GM23338 (cell line): ENCODE data around the gene LRIT3. TPM values are rescaled to one million over a fixed set of nuclear protein-coding genes. Genes with fewer than 3 reads are reported as not detected.

Experiments used
- ATAC-seq: fragments of 200-7000 bp; cut with Tn5 transposase; 3 replicates; pipeline ENCODE4 v1.9.1; 2020
- DNase-seq: peaks from one replicate; pipeline ENCODE4 v3.0.0-alpha.2; 2015; ENCODE audit warnings: low spot score
- H2AFZ ChIP-seq: fragments of 200-600 bp; sonication (generic); 2 replicates; pipeline ENCODE4 v1.8.0; 2016; ENCODE audit warnings: antibody characterized with exemption, mild to moderate bottlenecking, moderate library complexity
- H3F3A ChIP-seq: fragments of 200-600 bp; sonication (generic); replicated peaks from 2 replicates; pipeline ENCODE4 v1.8.0; 2017; ENCODE audit warnings: antibody characterized with exemption, mixed run types, low read depth
- H3K27ac ChIP-seq: fragments of 200-600 bp; sonication (generic); 2 replicates; pipeline ENCODE4 v1.6.1; 2016; ENCODE audit warnings: low read depth
- H3K27me3 ChIP-seq: fragments of 200-600 bp; sonication (generic); 2 replicates; pipeline ENCODE4 v1.8.0; 2016; ENCODE audit warnings: mild to moderate bottlenecking, mixed run types, moderate library complexity; ENCODE audit not compliant: insufficient read depth
- H3K36me3 ChIP-seq: fragments of 200-600 bp; sonication (generic); 2 replicates; pipeline ENCODE4 v1.8.0; 2016; ENCODE audit warnings: mild to moderate bottlenecking; ENCODE audit not compliant: insufficient read depth
- H3K4me1 ChIP-seq: fragments of 200-600 bp; sonication (generic); 2 replicates; pipeline ENCODE4 v1.8.0; 2016; ENCODE audit warnings: mild to moderate bottlenecking, moderate library complexity; ENCODE audit not compliant: insufficient read depth
- H3K4me2 ChIP-seq: fragments of 200-600 bp; sonication (generic); 2 replicates; pipeline ENCODE4 v1.7.1; 2017; ENCODE audit warnings: mixed run types
- H3K4me3 ChIP-seq: fragments of 200-600 bp; sonication (generic); 2 replicates; pipeline ENCODE4 v1.6.1; 2016; ENCODE audit warnings: mixed run types
- H3K79me2 ChIP-seq: fragments of 200-600 bp; sonication (generic); replicated peaks from 2 replicates; pipeline ENCODE4 v1.8.0; 2017; ENCODE audit warnings: mild to moderate bottlenecking; ENCODE audit not compliant: insufficient read depth
- H3K9me2 ChIP-seq: fragments of 200-600 bp; sonication (generic); 2 replicates; pipeline ENCODE4 v1.8.0; 2017; ENCODE audit not compliant: insufficient read depth
- H4K20me1 ChIP-seq: fragments of 200-600 bp; sonication (generic); replicated peaks from 2 replicates; pipeline ENCODE4 v1.8.0; 2017; ENCODE audit warnings: mild to moderate bottlenecking; ENCODE audit not compliant: insufficient read depth
- H3K27ac Mint-ChIP-seq: 2 replicates; pipeline ENCODE4 v1.8.0; 2020; ENCODE audit warnings: inconsistent platforms, mild to moderate bottlenecking, moderate library complexity, mixed read lengths
- H3K27me3 Mint-ChIP-seq: 3 replicates; pipeline ENCODE4 v1.8.0; 2022; ENCODE audit warnings: low read depth, mild to moderate bottlenecking, moderate library complexity, mixed read lengths, inconsistent platforms; ENCODE audit not compliant: insufficient read depth, poor library complexity
- H3K36me3 Mint-ChIP-seq: 3 replicates; pipeline ENCODE4 v1.8.0; 2021; ENCODE audit warnings: low read depth, mild to moderate bottlenecking, inconsistent platforms, moderate library complexity, mixed read lengths
- H3K4me1 Mint-ChIP-seq: 3 replicates; pipeline ENCODE4 v1.8.0; 2020; ENCODE audit warnings: mild to moderate bottlenecking, inconsistent platforms, mixed read lengths
- H3K4me3 Mint-ChIP-seq: 3 replicates; pipeline ENCODE4 v1.8.0; 2021; ENCODE audit warnings: moderate library complexity, mild to moderate bottlenecking, inconsistent platforms, mixed read lengths
- H3K9me3 Mint-ChIP-seq: 3 replicates; pipeline ENCODE4 v1.8.0; 2020; ENCODE audit warnings: moderate library complexity, mild to moderate bottlenecking, inconsistent platforms, mixed read lengths
- CREB1 ChIP-seq: fragments of 250-450 bp; sonication (Bioruptor Pico); IDR thresholded peaks from 2 replicates; pipeline ENCODE4 v1.5.0; 2020; ENCODE audit warnings: low read depth, mild to moderate bottlenecking, moderate library complexity
- EZH2 ChIP-seq: fragments of 200-600 bp; sonication (generic); IDR thresholded peaks from one replicate; pipeline ENCODE4 v1.8.0; 2017; ENCODE audit warnings: antibody characterized with exemption, mild to moderate bottlenecking, low read depth; ENCODE audit not compliant: unreplicated experiment
- EZH2phosphoT487 ChIP-seq: fragments of 200-600 bp; sonication (generic); IDR thresholded peaks from one replicate; pipeline ENCODE4 v1.8.1; 2018; ENCODE audit warnings: antibody characterized with exemption; ENCODE audit not compliant: unreplicated experiment
- STAT1 ChIP-seq: IDR thresholded peaks from one replicate; pipeline ENCODE4 v1.6.1; 2016; ENCODE audit warnings: antibody characterized with exemption; ENCODE audit not compliant: unreplicated experiment
- polyA plus RNA-seq: library from polyadenylated mRNA; unstranded; fragments of >200 nt; fragmentation: Nextera tagmentation; extraction: Ambion mirVana; gene quantifications from 2 replicates; pipeline ENCODE4 v1.2.1, GENCODE V29; 2016
- total RNA-seq: library from RNA; depleted of rRNA; stranded (reverse); fragments of >200 nt; shearing (Covaris generic); gene quantifications from 2 replicates; pipeline ENCODE4 v1.2.3, GENCODE V29; 2014
- TF ChIP-seq, protein P1 (sequence below): fragments of 250-450 bp; sonication (Bioruptor Pico); IDR thresholded peaks from 2 replicates; pipeline ENCODE4 v1.5.0; 2020; ENCODE audit warnings: mild to moderate bottlenecking, moderate library complexity
- TF ChIP-seq, protein P2 (sequence below), 2 experiments: fragments of 200-600 bp in 1 of 2; sonication (generic) in 1 of 2; conservative IDR thresholded peaks; 2 replicates each; pipeline versions ENCODE4 v1.5.1 to v1.6.1; 2016 to 2017; ENCODE audit warnings: antibody characterized with exemption in 2 of 2, low read depth in 2 of 2, mild to moderate bottlenecking in 2 of 2, moderate library complexity in 1 of 2
- TF ChIP-seq, protein P3 (sequence below): IDR thresholded peaks from one replicate; pipeline ENCODE4 v1.6.1; 2018; ENCODE audit warnings: antibody characterized with exemption; ENCODE audit not compliant: unreplicated experiment

LRIT3 gene
- total and polyA plus RNA-seq, 2 experiments from 2014 or later = 0.14 TPM; not detected in 1

DNA sequence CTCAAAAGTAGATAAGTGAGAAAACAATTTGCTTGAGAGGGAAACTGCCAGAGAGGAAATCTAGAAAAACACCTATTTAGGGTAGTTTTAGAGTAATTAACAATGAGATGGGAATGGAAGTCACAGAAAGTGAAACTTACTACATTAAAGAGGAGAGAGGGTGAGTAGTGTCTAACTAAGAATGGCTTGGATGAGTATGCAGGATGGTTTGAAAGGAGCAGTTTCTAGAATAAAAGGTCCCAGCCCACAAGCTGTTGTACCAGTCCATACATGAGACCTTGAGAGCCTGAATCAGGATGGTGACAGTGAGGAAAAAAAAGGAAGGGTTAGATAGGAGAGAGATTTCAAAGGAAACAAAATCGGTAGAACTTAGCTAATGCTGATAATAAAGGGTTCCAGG is 31.0 kb upstream of the LRIT3 start:
- Mint-ChIP-seq H3K9me3 (no peaks in the 10 kb centered on the region; the same call in 2 of the 3 replicates), H3K4me3 (peak overlapping the region; percentile 100), H3K27me3 (peaks cover 23% of the 10 kb centered on the region), H3K27ac (peak overlapping the region; percentile 50), H3K36me3 (peaks cover 58% of the 10 kb centered on the region), H3K4me1 (peaks cover 16% of the 10 kb centered on the region)
- H3F3A ChIP-seq = 0 out of 2 replicates have a peak, but pooled peaks cover 6% of the 10 kb centered on the region
- no peaks in the 10 kb centered on the region for H3K27me3 ChIP-seq
- no peak for DNase-seq
- H3K79me2 ChIP-seq = peaks cover 58% of the 10 kb centered on the region
- peak overlapping the region; percentile 98 for H3K4me2 ChIP-seq
- no peak for ATAC-seq
- H3K27ac ChIP-seq = no peak overlapping the region; the same call in 1 of the 2 replicates
- no peak overlapping the region for H2AFZ ChIP-seq
- TF ChIP-seq CREB1 (CRISPR knock-in tag) (no peak), EZH2phosphoT487 (no peak), STAT1 (no peak), EZH2 (no peak)
- TF ChIP-seq, protein P1, sequence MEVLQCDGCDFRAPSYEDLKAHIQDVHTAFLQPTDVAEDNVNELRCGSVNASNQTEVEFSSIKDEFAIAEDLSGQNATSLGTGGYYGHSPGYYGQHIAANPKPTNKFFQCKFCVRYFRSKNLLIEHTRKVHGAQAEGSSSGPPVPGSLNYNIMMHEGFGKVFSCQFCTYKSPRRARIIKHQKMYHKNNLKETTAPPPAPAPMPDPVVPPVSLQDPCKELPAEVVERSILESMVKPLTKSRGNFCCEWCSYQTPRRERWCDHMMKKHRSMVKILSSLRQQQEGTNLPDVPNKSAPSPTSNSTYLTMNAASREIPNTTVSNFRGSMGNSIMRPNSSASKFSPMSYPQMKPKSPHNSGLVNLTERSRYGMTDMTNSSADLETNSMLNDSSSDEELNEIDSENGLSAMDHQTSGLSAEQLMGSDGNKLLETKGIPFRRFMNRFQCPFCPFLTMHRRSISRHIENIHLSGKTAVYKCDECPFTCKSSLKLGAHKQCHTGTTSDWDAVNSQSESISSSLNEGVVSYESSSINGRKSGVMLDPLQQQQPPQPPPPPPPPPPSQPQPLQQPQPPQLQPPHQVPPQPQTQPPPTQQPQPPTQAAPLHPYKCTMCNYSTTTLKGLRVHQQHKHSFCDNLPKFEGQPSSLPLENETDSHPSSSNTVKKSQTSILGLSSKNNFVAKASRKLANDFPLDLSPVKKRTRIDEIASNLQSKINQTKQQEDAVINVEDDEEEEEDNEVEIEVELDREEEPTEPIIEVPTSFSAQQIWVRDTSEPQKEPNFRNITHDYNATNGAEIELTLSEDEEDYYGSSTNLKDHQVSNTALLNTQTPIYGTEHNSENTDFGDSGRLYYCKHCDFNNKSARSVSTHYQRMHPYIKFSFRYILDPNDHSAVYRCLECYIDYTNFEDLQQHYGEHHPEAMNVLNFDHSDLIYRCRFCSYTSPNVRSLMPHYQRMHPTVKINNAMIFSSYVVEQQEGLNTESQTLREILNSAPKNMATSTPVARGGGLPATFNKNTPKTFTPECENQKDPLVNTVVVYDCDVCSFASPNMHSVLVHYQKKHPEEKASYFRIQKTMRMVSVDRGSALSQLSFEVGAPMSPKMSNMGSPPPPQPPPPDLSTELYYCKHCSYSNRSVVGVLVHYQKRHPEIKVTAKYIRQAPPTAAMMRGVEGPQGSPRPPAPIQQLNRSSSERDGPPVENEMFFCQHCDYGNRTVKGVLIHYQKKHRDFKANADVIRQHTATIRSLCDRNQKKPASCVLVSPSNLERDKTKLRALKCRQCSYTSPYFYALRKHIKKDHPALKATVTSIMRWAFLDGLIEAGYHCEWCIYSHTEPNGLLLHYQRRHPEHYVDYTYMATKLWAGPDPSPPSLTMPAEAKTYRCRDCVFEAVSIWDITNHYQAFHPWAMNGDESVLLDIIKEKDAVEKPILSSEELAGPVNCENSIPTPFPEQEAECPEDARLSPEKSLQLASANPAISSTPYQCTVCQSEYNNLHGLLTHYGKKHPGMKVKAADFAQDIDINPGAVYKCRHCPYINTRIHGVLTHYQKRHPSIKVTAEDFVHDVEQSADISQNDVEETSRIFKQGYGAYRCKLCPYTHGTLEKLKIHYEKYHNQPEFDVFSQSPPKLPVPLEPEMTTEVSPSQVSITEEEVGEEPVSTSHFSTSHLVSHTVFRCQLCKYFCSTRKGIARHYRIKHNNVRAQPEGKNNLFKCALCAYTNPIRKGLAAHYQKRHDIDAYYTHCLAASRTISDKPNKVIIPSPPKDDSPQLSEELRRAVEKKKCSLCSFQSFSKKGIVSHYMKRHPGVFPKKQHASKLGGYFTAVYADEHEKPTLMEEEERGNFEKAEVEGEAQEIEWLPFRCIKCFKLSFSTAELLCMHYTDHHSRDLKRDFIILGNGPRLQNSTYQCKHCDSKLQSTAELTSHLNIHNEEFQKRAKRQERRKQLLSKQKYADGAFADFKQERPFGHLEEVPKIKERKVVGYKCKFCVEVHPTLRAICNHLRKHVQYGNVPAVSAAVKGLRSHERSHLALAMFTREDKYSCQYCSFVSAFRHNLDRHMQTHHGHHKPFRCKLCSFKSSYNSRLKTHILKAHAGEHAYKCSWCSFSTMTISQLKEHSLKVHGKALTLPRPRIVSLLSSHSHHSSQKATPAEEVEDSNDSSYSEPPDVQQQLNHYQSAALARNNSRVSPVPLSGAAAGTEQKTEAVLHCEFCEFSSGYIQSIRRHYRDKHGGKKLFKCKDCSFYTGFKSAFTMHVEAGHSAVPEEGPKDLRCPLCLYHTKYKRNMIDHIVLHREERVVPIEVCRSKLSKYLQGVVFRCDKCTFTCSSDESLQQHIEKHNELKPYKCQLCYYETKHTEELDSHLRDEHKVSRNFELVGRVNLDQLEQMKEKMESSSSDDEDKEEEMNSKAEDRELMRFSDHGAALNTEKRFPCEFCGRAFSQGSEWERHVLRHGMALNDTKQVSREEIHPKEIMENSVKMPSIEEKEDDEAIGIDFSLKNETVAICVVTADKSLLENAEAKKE = no peak
- TF ChIP-seq, protein P2, sequence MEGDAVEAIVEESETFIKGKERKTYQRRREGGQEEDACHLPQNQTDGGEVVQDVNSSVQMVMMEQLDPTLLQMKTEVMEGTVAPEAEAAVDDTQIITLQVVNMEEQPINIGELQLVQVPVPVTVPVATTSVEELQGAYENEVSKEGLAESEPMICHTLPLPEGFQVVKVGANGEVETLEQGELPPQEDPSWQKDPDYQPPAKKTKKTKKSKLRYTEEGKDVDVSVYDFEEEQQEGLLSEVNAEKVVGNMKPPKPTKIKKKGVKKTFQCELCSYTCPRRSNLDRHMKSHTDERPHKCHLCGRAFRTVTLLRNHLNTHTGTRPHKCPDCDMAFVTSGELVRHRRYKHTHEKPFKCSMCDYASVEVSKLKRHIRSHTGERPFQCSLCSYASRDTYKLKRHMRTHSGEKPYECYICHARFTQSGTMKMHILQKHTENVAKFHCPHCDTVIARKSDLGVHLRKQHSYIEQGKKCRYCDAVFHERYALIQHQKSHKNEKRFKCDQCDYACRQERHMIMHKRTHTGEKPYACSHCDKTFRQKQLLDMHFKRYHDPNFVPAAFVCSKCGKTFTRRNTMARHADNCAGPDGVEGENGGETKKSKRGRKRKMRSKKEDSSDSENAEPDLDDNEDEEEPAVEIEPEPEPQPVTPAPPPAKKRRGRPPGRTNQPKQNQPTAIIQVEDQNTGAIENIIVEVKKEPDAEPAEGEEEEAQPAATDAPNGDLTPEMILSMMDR (conservative IDR thresholded peaks at IDR 0.05; ENCODE audit: low read depth in 2 of 2) = no peak
- TF ChIP-seq, protein P3, sequence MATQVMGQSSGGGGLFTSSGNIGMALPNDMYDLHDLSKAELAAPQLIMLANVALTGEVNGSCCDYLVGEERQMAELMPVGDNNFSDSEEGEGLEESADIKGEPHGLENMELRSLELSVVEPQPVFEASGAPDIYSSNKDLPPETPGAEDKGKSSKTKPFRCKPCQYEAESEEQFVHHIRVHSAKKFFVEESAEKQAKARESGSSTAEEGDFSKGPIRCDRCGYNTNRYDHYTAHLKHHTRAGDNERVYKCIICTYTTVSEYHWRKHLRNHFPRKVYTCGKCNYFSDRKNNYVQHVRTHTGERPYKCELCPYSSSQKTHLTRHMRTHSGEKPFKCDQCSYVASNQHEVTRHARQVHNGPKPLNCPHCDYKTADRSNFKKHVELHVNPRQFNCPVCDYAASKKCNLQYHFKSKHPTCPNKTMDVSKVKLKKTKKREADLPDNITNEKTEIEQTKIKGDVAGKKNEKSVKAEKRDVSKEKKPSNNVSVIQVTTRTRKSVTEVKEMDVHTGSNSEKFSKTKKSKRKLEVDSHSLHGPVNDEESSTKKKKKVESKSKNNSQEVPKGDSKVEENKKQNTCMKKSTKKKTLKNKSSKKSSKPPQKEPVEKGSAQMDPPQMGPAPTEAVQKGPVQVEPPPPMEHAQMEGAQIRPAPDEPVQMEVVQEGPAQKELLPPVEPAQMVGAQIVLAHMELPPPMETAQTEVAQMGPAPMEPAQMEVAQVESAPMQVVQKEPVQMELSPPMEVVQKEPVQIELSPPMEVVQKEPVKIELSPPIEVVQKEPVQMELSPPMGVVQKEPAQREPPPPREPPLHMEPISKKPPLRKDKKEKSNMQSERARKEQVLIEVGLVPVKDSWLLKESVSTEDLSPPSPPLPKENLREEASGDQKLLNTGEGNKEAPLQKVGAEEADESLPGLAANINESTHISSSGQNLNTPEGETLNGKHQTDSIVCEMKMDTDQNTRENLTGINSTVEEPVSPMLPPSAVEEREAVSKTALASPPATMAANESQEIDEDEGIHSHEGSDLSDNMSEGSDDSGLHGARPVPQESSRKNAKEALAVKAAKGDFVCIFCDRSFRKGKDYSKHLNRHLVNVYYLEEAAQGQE = no peak
- peaks cover 7% of the 10 kb centered on the region for H4K20me1 ChIP-seq
- H3K9me2 ChIP-seq = no peaks in the 10 kb centered on the region
- H3K4me3 ChIP-seq = peak overlapping the region; percentile 62
- peaks cover 23% of the 10 kb centered on the region; the same call in 1 of the 2 replicates for H3K36me3 ChIP-seq
- peaks cover 11% of the 10 kb centered on the region; the same call in 1 of the 2 replicates for H3K4me1 ChIP-seq
